PC-3 (cell line): ENCODE data around the gene DIP2A.

Experiments used
- CTCF ChIP-seq: fragments of 300-600 bp; sonication (generic); conservative IDR thresholded peaks from 2 replicates; pipeline ENCODE4 v1.5.1; 2017; ENCODE audit warnings: antibody characterized with exemption, low read depth, mild to moderate bottlenecking, low read length
- EZH2 ChIP-seq: fragments of 300-600 bp; sonication (generic); IDR thresholded peaks from one replicate; pipeline ENCODE4 v1.6.1; 2017; ENCODE audit warnings: antibody characterized with exemption, mild to moderate bottlenecking, low read length; ENCODE audit not compliant: unreplicated experiment
- EZH2phosphoT487 ChIP-seq: fragments of 300-600 bp; sonication (generic); IDR thresholded peaks from 2 replicates; pipeline ENCODE4 v1.6.1; 2018; ENCODE audit warnings: mild to moderate bottlenecking, antibody characterized with exemption, low read length, borderline replicate concordance

- TF ChIP-seq CTCF (no peak), EZH2 (no peak), EZH2phosphoT487 (no peak)
These were observed 32.9 kb downstream of the DIP2A start for GRCh38 chr21:46491553-46491952.
